Stimulated activated CD8-positive, alpha-beta memory T cell treated with anti-CD3 and anti-CD28 coated beads, Interleukin-7, amount 100 ng/mL, for 1 hour (primary cell): ENCODE results near the gene DVL1.
A peak's percentile ranks its signal among the peaks of the same experiment; 100 is the strongest.

Source experiments
- DNase-seq, 2 donors: peaks; one replicate each; pipeline ENCODE4 v3.0.0-alpha.2; 2020; ENCODE audit warnings: low read depth in 2 of 2

The DVL1 gene

DNA sequence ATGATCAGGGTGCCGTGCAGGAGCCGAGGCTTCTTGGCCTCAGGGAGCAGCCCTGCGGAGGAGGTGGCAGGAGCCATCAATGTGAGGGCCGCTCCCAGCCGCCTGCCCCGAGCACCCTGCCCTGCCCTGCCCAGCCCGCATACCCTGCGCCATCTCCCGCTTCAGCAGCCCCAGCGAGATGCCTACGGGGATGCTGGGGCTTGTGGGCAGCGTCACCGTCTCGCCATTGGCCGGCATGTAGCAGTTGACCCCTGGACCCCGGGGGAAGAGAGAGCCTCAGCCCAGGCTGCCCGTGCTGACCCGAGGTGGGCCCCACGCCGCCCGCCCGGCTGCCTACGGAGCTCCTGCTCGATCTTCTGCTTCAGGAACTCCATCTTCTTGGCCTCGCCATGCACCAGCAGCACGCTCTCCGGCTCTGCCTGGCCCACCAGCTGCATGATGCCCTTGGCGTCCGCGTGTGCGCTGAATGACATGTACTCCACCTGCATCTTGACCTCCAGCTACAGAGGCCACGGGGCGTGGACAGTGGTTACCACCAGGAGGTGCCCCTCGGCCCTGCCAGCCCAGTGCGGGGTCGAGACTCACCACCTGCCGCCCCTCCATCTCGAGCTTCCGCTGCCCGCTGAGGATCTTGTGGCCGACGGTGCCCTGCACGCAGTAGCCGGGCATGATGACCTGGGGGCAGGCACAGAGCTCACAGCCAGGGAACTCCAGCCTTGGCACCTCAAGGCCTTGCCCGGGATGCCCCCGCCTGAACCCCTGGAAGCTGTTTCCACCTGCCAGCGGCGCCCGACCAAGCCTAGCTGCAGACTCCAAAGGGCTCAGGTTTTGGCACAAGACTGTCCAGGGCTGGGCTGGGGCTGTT, 36.5 kb downstream of the DVL1 start:
- DNase-seq, result no peak

GRCh38 chr1:1311107-1312104, 37.8 kb downstream of the DVL1 start:
- no peak for DNase-seq

DNA sequence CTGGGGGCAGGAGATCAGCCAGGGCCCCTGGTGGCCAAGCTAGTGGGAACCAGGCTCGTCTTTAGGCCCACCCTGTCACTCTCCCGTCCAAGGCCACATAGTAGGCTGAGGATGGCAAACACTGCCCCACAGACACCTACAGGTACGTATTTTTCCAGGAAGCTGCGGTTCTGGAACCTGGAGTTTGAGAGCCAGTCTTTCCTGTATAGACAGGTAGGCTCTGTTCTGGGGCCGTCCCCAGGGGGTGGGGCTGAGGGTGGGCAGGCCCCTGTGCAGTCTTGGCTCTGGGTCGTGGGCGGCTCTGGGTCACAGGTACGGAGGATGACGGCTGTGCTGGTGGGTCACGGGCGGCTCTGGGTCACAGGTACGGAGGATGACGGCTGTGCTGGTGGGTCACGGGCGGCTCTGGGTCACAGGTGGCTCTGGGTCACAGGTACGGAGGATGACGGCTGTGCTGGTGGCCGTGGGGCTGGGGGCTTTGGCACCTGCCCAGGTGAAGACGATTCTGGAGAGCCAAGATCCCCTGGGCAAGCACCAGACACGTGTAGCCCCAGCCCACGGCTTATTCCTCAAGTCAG, 38.7 kb downstream of the DVL1 start:
- no peak for DNase-seq

DNA sequence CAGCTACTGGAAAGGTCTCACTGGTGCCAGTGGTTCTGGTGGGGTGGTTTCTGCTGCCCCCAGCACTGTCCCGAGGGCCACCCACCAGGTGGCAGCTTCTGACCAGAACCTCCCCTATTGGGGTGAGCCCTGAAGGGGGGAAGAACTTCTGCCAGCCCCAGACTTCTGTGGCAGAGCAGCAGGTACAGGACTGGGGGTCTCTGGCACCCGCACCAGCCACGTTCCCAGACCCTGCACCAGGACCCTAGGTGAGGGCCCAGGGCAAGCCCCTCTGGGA, 39.2 kb downstream of the DVL1 start:
- DNase-seq, result no peak

GRCh38 chr1:1309251-1310108, 39.7 kb downstream of the DVL1 start:
- DNase-seq, result no peak

GRCh38 chr1:1308756-1309250, 40.4 kb downstream of the DVL1 start:
- no peak for DNase-seq

DNA sequence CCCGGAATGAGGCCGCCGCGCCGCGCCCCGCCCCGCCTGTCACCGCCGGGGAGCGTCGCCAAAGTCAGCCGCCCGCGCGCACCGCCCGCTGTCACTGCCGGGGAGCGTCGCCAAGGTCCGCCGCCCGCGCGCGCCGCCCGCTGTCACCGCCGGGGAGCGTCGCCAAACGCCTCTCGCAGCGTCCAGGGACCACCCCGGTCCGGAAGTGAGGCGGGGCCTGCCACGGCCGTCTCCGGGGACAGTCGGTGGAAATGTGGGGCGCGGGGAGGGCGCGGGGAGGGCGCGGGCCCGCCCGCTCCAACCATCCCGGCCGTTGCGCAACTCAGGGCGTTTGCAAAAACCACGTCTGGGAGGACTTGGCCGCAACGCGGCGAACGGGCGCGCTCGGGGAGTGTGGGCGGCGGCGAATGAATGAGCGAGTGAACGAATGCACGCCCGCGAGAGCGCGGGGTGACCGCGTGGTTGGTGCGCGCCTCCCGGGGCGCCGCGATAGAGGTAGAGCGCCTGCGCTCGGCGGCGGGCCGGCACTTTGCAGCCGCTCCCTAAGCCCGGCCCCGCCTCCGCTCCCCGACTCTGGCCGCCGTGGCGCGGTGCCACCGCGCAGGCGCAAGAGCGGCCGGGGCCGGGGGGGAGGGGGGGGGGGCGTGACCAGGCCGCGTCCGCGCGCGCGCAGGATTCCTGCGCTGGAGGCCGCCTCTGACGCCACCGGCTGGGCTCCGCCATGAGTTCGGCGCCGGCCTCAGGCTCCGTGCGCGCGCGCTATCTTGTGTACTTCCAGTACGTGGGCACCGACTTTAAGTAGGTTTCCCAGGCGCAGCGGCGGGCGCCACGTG, 41.1 kb downstream of the DVL1 start, which contains the start of the genes ACAP3 and PUSL1:
Gene ACAP3, minus strand, starts transcription at position 8 of the 833 bp plus-strand sequence. CDS start 115 bp downstream, outside the sequence.
Gene PUSL1, plus strand, starts transcription at position 675 of the 833 bp plus-strand sequence. Its CDS starts 47 bp downstream, at position 722.
- peak; percentile 63 to 73 for DNase-seq

DNA sequence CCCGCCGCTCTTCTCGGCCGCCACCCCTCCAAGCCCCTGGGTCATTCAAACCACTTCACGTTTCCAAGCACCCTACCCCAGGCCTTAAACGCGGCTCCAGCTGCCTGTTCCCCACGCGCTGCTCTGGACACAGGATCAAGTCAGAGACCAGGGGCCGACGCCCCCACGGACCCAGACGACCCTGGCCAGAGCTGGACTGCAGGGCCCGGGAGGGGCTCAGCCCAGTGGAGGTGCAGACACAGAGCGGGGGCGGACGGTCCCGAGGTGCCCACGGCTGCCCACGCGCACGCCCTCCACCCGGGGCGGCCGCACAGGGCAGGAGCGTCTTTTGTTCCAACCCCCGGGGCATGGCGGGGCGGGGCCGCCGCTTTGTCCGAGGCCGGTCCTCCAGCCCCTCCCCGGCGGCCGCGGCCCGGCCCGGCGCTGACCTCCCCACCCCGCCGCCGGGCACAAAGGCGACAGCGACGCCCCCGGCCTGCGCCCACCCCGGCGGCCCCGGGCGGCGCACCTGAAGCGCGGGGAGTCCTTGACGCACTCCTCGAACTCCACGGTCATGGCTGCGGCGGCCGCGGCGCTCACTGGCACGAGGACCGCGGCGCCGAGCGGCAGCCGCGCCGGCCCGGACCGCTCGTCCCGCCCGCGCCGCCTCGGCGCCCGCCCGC, 41.8 kb downstream of the DVL1 start:
- DNase-seq, result no peak

DNA sequence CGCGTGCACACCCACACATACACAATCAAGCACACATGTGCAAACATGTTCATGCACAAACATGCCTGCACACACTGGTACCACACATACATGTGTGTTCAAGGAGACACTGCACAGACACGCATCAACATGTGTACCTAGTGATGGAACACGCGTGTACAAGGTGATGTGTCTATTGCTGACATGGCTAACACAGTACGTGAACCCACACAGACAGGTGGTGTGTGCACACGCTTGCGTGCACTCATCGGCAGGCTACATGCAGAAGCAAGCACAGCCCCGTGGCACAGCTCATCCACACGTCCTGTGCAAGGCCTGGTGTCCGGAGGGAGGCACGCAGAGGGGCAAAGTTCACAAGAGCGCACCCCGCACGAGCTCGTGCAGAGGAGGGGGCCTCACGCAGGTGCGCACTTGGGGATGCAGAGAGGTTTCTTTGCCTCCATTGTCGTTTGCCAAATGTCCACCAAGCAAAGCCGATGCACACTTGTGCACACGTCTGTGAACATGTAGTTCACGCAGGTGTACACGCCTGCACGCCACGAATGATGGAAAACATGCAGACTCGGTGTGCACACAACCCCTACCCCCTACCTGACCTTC, 42.5 kb downstream of the DVL1 start:
- DNase-seq, result no peak

GRCh38 chr1:1306070-1306660, 43.1 kb downstream of the DVL1 start:
- no peak for DNase-seq

DNA sequence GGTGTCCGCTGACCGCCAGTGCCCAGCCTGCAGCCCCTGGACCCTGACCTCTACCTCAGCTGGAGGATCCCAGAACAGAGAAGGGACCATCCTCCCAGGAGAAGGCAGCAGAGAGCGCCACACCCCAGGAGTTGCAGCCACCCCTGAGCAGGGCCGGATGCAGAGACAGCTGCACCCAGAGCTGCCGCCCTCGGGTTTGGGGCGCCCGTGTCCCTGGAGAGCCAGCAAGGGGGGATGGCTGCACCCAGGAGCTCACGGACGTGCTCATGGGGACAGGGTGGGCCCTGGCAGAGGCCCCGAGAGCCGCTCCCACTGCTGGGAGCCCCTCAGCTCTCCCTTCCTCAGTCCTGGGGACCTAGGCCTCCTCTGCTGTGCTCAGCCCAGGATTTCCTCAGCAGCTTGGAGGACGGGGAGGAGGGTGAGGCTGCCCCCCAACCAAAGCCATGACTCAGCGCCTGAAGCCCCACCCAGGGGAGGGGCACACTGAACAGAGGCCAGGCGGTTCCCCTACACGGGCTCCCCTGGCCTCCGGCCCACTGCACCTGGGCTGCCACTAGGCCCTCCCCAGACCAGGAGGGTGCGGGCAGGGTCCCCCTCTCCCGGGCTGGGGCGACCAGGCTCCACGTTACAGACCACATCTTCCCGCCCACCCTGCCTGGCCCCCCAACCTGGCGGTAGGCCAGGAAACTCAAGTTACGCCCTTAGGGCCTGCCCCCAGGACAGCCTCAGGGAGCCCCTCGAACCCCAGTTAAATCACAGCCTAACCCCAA, 43.7 kb downstream of the DVL1 start:
- peak; percentile 54 to 58 for DNase-seq

GRCh38 chr1:1304331-1305299, 44.6 kb downstream of the DVL1 start:
- no peak for DNase-seq

- no peak for DNase-seq
Observed at GRCh38 chr1:1303736-1304135, 45.5 kb downstream of the DVL1 start.

- DNase-seq, result no peak
Observed at GRCh38 chr1:1302951-1303509, 46.2 kb downstream of the DVL1 start.

- DNase-seq, result no peak
Observed at GRCh38 chr1:1302006-1302430, 47.2 kb downstream of the DVL1 start.

- no peak for DNase-seq
Observed at GRCh38 chr1:1300352-1300739, 48.9 kb downstream of the DVL1 start.
